GM18868 (cell line): ENCODE measurements around the gene GID8.

Experiments
- ATAC-seq: cut with Tn5 transposase; IDR thresholded peaks from one replicate; pipeline ENCODE4 v1.9.1; 2021; ENCODE audit warnings: mild to moderate bottlenecking, moderate library complexity; ENCODE audit not compliant: unreplicated experiment

GID8 gene

DNA sequence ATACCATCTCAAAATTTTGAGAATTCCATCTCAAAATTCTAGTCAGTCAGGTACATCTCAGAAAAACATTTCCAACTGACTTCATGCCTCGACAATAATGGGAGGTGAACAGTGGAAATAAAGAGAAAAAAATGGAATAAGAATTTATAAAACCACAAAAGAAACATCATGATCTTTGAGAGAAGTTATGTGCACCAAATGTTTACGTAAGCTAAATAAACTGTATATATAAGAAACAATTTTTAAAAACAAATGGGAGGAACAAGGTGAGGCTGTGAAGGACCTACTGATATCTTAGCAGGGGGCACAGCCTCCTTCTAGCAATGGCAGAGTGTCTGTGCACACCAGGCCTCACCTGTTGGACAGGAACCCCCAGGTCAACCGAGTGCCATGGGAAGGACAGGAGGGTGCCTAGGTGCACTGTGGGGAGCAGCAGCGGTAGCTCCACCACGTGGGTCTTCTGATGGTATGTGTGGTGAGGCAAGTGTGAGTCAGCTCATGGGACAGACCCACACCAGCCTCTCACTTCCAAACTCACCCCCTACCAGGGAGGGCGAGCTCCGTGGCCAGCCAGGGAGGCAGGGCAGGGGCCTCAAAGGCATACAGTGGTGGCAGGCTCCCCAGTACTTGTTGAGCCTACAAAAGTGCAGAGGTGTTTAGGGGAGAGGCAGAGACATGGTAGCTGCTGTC is 34.9 kb upstream of the GID8 start:
- ATAC-seq = no peak

DNA sequence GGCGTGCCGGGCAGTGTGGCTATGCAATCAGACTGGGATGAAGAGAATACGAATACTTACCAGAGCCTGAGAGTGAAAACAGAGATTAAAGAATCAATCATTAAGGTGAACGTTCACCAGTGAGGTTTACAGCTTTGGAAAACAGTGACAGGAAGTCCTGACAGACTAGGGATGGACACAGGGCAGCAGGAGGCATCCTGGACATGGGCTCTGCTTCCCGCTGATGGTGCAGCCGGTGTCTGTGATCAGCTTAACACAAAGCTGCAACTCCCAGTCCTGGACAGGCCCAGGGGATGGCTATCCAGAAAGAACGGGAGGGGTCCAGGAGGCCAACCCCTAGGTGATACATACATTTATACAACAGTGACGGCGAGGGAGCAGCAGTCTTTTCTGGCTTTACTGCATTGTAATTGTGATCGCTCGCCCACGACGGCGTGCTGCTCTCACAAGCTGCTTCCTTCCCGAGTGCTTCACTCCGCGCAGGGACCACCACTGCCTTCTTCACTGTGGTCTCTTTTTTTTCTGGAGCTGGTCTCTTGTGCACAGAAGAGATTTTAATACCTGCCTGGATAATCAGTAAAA is 32.3 kb upstream of the GID8 start:
- no peak for ATAC-seq

DNA sequence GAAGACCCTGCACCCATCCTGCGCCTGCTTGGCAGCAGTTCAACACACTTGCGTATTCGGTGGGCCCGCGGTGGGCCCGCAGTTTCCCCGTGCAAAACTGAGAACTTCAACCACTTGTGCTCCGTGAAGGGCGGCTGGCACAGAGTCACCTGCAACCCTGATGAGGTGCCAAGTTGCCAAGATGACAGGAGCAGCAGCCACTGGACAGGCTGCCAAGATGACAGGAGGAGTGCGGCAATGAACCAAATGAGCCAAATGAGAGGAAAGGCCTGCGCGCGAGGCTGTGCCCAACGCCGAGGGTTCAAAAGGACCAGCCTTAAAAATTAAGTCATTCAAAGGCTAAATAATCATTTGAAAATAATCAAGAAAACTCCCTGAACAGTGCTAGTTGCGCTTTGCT is 31.7 kb upstream of the GID8 start:
- no peak for ATAC-seq

DNA sequence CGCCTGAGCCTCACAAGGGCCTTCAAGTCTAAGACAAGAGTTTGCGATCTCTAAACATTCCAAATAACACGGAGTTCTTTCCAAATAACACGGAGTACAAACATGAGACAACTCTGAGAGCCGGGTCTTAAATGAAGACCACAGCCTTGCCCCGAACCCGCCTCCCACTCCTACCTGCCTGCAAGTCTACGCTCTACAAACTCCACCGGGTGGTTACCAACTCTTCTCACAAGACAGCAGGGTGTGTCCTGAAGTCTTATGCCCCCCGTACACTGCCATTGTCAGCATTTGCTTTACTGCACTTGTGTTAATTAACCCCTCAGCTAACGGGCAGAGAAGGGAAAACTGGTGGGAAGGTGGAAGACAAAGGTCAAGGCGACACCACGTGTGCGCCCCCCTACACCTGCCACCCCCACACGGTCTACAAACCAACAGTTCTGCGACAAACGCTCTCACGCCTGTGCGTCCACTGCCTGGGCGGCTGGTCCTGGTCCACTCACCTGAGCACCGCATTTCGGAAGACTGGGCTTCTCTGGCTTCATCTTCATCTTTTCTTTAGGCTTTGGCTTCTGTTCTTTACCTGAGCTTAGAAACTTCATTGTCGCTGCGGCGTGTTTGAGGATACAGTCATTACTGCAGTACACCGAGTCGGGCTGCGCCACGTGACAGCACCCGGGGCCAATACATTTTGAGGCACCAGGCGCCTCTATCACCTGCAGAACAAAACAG is 31.1 kb upstream of the GID8 start:
- ATAC-seq = no peak

DNA sequence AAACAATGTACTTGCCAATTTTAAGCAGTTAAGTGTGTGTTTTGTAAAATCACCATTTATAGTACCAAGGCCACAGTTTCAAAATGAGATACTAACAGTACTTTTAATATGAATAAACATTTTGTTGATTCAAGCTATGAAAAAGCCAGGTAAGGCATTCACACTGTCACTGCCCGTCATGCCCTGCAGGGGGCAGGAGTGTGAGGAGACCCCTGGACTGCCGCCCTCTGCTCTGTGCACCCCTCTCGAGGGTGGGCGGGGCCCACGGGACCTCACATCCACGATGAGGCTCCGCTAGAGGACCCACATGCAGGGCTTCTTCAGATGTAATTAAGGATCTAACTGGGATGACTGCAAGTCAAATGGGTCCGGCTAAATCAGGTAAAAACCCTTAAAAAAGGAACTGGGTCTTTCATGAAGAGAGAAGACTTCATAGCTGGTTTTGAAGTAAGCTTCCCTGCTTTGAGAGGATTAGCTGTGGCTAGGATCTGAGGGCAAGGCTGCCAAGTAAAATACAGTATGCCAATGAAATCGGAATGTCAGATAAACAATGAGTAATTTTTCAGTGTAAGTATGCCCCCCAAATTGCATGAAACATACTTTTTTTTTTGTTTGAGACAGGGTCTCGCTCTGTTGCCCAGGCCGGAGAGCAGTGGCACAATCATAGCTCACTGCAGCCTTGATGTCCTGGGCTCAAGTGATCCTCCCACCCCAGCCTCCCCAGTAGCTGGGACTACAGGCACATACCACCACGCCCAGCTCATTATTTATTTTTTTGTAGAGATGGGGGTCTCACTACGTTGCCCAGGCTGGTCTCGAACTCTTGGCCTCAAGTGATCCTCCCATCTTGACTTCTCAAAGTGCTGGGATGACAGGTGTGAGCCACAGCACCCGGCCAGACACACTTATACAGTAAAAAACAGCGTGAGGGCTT is 30.3 kb upstream of the GID8 start:
- ATAC-seq = no peak

DNA sequence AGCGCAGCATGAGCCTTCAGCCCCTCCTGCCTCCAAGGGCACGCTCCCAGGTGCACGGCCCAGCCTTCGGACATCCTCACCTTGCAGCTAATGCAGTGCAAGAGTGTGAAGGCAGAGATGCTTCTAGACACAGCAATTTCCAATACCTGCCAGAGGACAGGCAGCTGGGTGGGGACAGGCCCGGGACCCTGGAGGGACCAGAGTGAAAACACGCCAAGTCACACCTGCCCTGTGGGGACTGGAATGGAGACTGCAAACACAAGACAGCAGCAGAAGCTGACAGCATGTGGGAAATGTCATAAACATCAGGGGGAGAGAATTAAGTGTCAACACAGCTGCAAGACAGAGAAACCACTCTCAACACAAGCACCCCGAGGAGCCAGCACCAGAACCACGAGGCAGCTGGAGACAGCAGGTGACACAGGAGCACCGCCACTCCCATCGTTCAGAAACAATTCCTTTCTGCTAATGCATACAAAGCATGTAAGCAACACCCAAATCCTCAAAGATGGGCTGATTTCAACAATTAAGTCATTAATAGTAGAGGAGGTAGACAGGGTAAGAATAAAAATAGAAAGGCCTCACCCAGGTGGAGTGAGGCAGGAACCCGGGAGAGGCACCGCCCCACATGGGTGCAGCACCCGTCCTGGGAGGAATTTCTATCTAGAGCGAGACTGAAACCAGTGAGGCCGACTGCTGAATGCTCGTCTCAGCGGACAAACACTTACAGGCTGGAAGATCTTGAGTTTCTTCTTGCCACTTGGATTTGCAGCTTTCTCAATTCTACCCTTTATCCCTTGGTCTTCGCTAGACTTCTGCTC is 28.8 kb upstream of the GID8 start:
- ATAC-seq = no peak

DNA sequence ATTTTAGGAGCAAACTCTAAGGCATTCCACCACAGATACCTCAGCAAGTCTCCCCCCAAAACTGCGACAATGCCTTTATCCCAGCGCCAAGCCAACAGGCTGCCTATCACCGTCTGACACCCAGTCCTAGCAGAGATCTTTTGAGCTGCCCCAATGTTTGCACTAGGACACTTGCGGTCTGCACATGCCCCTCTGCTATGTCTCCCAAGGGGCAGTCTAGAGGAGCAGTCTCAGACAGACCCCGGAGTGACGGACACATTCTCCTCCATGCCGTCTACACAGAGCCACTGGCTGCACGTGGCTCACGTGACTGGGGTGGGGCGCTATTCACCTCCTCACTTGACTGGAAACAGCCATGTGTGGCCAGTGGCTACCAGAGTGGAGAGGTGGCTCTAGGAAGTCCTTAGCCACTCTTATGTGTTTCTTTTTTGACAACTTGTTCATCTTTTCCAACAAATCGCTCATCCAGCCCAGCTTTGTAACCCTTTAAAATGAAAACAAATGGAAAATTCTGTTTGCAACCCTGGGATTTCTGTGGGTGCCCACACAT is 27.7 kb upstream of the GID8 start:
- ATAC-seq = no peak

GRCh38 chr20:62910777-62911497 is 27.0 kb upstream of the GID8 start:
- no peak for ATAC-seq

DNA sequence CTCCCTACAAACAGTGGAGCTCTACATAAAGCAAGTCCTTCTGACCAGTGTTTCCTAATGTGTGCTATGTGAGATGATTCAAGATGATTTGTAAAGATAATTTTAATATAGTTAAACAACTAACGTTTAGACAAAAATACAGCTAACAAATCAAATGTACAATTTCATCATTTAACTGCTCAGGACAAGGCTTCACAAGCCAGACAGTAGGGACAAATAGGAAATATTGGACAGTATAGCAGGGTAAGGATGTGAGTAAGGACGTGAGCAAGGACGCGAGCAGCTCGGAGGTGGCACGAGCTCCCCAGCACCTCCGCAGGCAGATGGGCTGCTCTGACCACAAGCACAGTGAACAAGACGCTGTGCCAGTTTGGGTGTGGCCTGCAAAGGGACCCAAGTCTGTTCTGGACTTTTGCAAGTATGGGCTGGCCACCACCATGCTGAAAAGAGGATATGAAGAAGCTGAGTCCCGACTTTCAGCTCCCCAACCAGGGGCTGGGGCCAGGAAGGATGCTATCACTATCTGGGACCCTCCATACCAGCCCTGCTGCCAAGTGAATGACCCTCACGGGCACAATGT is 26.2 kb upstream of the GID8 start:
- ATAC-seq = no peak

DNA sequence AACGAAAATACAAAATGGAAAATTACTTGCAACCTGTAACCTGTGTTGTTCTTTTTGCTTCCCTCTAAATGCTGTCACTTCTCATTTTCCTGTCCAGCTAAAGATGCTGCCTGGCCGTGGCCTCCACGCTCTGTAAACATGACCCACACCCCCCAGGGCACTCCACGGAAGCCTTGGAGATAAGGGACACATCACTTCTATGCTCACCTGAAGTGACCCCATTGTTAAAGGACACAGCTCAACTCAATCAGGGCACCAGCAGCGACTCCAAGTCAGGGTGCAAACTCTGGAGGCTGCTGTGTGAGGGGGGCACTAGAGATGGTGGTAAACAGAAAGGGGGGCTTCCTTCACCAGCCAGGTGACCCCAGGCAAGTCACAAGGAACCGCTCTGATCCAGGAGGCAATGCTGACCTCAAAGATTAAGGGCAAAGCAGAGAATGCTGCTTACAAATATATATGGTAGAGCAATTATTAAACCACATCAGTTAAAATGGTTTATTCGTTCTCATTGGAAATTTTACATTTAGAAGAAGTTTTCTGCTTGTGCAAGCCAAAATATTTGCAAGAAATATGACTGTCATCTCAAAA is 24.8 kb upstream of the GID8 start:
- ATAC-seq = no peak

GRCh38 chr20:62914436-62914835 is 23.5 kb upstream of the GID8 start:
- ATAC-seq = no peak

- ATAC-seq = no peak
These were observed 22.9 kb upstream of the GID8 start for GRCh38 chr20:62914970-62915457.

DNA sequence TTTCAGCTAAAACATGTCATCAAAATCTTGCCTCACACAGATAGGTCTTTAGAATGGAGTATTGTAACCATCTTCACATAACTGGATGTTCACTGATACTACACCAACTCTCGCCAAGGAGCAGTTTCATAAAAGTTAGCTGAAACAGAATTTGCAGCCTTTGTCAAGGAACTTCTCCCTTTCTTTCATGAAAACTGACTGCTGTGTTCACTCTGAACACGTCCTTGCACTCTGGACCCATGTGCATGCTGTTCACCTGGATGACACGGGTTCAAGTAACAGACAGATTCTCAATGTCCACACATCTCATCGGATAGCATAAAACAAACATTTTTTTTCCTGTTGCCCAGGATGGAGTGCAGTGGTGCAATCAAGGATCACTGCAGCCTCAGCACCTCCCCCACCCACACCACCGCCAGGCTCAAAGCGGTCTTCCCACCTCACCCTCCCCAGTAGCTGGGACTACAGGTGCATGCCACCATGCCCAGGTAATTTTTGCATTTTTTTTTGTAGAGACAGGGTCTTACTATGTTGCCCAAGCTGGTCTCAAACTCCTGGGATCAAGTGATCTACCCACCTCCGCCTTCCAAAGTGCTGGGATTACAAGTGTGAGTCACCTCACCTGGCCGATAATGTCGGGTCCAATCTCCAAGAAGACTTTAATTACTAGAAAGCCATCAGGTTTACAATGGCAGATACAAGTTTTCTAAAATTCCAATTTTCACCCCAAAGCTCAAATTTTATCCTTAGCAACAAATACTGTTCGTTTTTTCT is 21.1 kb upstream of the GID8 start:
- ATAC-seq = no peak

DNA sequence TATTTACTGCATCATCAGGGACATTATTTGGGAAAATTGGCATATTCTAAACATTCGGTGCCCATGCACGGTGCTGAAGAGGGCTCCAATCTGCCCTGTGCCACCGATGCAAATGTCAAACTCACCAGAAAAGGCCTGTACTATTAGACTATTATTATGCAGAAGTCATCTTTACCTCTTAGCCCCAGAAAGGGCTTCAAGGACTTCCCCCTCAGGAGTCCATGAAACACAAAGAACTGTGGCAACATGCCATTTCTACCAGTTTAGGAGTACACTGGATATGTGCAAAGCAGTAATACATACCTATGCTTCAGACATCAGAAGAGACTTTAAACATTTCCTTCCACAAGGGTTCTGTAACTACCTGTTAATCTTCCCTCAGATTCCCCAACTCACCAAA is 20.2 kb upstream of the GID8 start:
- ATAC-seq = no peak

GRCh38 chr20:62918147-62918546 is 19.8 kb upstream of the GID8 start:
- ATAC-seq = peak; percentile 76

DNA sequence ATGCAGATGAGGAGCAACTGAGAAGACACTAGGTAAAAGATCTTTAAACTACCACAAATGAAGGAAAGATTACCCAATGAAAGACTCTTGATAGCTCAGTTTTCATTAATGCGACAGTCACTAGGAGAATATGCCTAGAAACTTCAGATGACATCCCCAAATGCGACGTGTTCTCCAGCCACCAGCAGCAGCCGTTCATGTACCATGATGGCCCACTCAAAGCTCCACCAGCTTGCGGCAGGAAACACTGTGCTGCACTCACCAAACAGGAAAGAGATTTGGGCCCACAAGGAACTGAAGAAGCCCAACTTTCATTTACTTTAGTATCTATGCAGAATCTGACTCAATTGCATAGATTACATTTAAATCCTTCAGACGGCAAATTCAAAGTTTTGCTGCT is 19.1 kb upstream of the GID8 start:
- no peak for ATAC-seq

DNA sequence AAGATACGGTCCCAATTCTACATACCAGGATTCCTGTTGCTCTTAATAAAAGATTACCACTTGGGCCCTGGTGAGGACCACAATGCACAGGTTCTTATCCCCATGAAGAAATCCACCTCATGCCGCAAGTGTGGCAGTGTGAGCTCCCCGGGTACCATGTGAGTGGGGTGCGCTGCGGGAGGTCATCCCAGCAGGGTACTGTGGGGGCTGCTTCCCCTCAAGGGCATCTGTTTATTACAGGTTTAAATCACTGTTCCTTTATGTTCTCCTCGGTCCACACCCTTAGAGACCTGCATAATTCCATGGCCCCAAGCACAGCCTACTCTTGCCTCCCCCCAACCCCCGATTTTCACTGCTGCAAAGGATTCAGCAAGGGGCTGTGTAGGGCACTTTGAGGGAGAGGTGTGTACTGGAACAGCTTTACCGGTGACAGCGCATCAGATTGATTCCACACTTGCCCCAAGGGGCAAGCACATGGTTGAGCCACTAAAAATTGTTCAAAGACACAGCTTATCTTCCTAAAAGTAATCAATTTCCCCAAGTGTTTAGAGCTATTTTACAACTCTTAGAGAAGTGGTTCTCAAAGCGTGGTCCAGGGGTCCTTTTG is 17.8 kb upstream of the GID8 start:
- no peak for ATAC-seq
